HCT116 (cell line): Measurements from ENCODE around the gene GATAD2A.

Experiments
- EGR1 ChIP-seq: IDR thresholded peaks from 2 replicates; pipeline ENCODE4 v1.6.1; 2012; ENCODE audit warnings: low read depth
- EZH2 ChIP-seq: fragments of 200-600 bp; sonication (generic); IDR thresholded peaks from 2 replicates; pipeline ENCODE4 v1.6.1; 2017; ENCODE audit warnings: antibody characterized with exemption, mixed run types
- MAX ChIP-seq: IDR thresholded peaks from 2 replicates; pipeline ENCODE4 v1.6.1; 2012
- POLR2A ChIP-seq: IDR thresholded peaks from 2 replicates; pipeline ENCODE4 v1.7.0; 2011; ENCODE audit warnings: borderline replicate concordance; ENCODE audit not compliant: insufficient read depth, insufficient read length; ENCODE audit errors: extremely low read depth
- POLR2AphosphoS5 ChIP-seq: IDR thresholded peaks from 2 replicates; pipeline ENCODE4 v1.6.1; 2011; ENCODE audit warnings: mild to moderate bottlenecking, low read depth, low read length, moderate library complexity
- RAD21 ChIP-seq: IDR thresholded peaks from 2 replicates; pipeline ENCODE4 v1.6.1; 2012; ENCODE audit warnings: low read depth, mild to moderate bottlenecking
- REST ChIP-seq: IDR thresholded peaks from 2 replicates; pipeline ENCODE4 v1.6.1; 2012; ENCODE audit warnings: low read depth
- TCF7L2 ChIP-seq: IDR thresholded peaks from 2 replicates; pipeline ENCODE4 v1.7.0; 2011; ENCODE audit warnings: borderline replicate concordance, inconsistent platforms; ENCODE audit not compliant: insufficient read depth, insufficient read length; ENCODE audit errors: extremely low read depth
- YY1 ChIP-seq: IDR thresholded peaks from 2 replicates; pipeline ENCODE4 v1.6.1; 2011; ENCODE audit warnings: low read length, low read depth, moderate library complexity, mild to moderate bottlenecking; ENCODE audit not compliant: insufficient replicate concordance; ENCODE audit errors: extremely low read depth
- TF ChIP-seq, protein P1 (sequence below), 3 experiments: fragments of 200-600 bp in 1 of 3; sonication (generic) in 1 of 3; IDR thresholded peaks in 2 of 3; conservative IDR thresholded peaks in 1 of 3; 2 replicates each; pipeline ENCODE4 v1.5.1; 2012 to 2017; ENCODE audit warnings: low read depth in 2 of 3, low read length in 2 of 3, antibody characterized with exemption in 1 of 3, borderline replicate concordance in 1 of 3, control low read depth in 1 of 3, mild to moderate bottlenecking in 1 of 3, mixed read lengths in 1 of 3, mixed run types in 1 of 3, moderate library complexity in 1 of 3; ENCODE audit not compliant: insufficient read depth in 1 of 3
- TF ChIP-seq, protein P2 (sequence below): IDR thresholded peaks from 2 replicates; pipeline ENCODE4 v1.6.1; 2012

DNA sequence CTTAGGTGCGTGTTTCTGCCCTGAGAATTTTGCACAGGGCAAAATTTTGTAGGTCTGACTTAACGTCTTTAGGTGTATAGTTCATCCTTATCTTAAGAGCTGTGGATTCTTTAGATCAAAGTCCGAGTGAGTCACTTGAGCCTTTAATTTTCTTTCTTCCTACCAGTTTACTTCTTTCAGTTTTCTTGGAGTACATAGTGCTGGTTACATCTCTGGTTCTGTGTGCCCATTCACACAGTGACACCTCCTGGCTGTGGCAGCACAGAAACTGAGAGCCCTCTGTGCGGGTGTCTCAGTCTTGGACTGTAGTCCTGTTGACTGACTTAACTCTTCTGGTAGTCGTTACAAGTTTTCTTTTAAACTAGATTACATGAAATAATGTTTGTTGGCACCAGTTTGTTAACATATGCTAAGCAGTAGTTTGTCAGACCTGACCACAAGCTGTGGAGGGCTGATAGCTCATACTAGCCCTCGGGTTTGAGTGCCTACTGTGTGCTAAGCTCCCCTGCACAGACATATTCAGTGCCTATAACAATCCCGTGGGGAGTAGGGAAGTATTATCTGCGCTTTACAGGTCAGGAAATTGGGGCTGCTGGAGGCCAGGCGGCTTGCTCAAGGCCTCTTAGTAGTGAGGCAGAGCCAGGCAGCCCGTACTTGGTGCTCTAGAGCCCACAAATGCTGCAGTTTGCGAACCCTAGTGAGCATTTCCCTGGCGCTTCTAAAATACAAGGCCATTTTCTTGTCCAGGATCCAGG, 1.6 kb downstream of the GATAD2A start:
- TF ChIP-seq REST (no peak), EZH2 (no peak), MAX (no peak), TCF7L2 (no peak), YY1 (no peak), RAD21 (peak; percentile 71), POLR2AphosphoS5 (no peak), POLR2A (no peak), EGR1 (no peak)
- TF ChIP-seq, protein P1, sequence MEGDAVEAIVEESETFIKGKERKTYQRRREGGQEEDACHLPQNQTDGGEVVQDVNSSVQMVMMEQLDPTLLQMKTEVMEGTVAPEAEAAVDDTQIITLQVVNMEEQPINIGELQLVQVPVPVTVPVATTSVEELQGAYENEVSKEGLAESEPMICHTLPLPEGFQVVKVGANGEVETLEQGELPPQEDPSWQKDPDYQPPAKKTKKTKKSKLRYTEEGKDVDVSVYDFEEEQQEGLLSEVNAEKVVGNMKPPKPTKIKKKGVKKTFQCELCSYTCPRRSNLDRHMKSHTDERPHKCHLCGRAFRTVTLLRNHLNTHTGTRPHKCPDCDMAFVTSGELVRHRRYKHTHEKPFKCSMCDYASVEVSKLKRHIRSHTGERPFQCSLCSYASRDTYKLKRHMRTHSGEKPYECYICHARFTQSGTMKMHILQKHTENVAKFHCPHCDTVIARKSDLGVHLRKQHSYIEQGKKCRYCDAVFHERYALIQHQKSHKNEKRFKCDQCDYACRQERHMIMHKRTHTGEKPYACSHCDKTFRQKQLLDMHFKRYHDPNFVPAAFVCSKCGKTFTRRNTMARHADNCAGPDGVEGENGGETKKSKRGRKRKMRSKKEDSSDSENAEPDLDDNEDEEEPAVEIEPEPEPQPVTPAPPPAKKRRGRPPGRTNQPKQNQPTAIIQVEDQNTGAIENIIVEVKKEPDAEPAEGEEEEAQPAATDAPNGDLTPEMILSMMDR (IDR thresholded peaks at IDR 0.05 in 2 of 3, conservative IDR thresholded peaks at IDR 0.05 in 1 of 3; ENCODE audit: borderline replicate concordance in 1 of 3, insufficient read depth in 1 of 3, low read depth in 2 of 3, low read length in 2 of 3) = peak; percentile 44 to 53 (median 50); a peak in 5 of 6 replicates
- TF ChIP-seq, protein P2, sequence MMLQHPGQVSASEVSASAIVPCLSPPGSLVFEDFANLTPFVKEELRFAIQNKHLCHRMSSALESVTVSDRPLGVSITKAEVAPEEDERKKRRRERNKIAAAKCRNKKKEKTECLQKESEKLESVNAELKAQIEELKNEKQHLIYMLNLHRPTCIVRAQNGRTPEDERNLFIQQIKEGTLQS = no peak
